ENCODE results near the gene UBE2QL1. TPM values are rescaled to one million over a fixed set of nuclear protein-coding genes. Genes with fewer than 3 reads are reported as not detected.
A peak's percentile ranks its signal among the peaks of the same experiment; 100 is the strongest.

Gene UBE2QL1
- total RNA-seq, 2 experiments from 2014 or later = not detected

DNA sequence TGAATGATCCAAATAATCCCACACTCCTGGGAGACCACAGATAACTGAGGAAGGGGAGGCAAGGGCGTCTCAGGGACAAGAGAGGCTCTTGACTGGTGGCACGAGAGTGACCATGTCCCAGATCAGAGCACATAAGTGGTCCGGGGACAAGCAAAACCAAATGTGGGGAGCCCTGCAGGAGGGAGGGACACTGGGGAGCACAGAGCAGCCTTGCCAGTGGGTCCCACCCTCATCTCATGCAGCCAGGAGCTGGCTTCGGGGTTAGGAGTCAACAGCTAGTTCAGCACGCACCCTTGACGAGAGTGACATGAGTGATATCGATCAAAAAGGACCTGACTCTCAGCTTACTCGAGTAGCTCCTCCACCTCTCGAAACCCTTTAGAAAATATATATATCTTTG is 16.5 kb upstream of the UBE2QL1 start:
- intact Hi-C loops (cut with micrococcal nuclease) = loop anchor here (10.0 kb wide), 1 partner anchor 137 kb away; no protein-coding TSS in a partner anchor
- Mint-ChIP-seq H3K27me3 (ENCODE audit: low read depth) (peaks cover 42% of the 10 kb centered on the region), H3K4me3 (no peak overlapping the region), H3K4me1 (ENCODE audit: low read depth) (no peaks in the 10 kb centered on the region), H3K9me3 (no peaks in the 10 kb centered on the region), H3K27ac (no peak overlapping the region), H3K36me3 (ENCODE audit: low read depth) (no peaks in the 10 kb centered on the region)
- CTCF ChIA-PET = no interaction called here
- DNase-seq = no peak

- intact Hi-C loops (cut with micrococcal nuclease) = loop anchor here (5.0 to 10.0 kb wide), 2 partner anchors 140 to 942 kb away; no protein-coding TSS in a partner anchor
- Mint-ChIP-seq H3K9me3 (no peaks in the 10 kb centered on the region), H3K27ac (no peak overlapping the region), H3K27me3 (ENCODE audit: low read depth) (peaks cover 42% of the 10 kb centered on the region), H3K4me1 (ENCODE audit: low read depth) (no peaks in the 10 kb centered on the region), H3K4me3 (no peak overlapping the region), H3K36me3 (ENCODE audit: low read depth) (no peaks in the 10 kb centered on the region)
- CTCF ChIA-PET = interaction anchor here (0.5 to 1.6 kb wide), 3 partner anchors 9 to 76 kb away, joined by 3 to 4 read pairs (median 3); no protein-coding TSS in a partner anchor
- DNase-seq = no peak
Observed at GRCh38 chr5:6434731-6435130, 13.9 kb upstream of the UBE2QL1 start.

GRCh38 chr5:6435356-6435755 is 13.3 kb upstream of the UBE2QL1 start:
- Mint-ChIP-seq H3K36me3 (ENCODE audit: low read depth) (no peaks in the 10 kb centered on the region), H3K9me3 (peaks cover 3% of the 10 kb centered on the region), H3K4me3 (no peak overlapping the region), H3K27ac (no peak overlapping the region), H3K4me1 (ENCODE audit: low read depth) (no peaks in the 10 kb centered on the region), H3K27me3 (ENCODE audit: low read depth) (peaks cover 41% of the 10 kb centered on the region)
- peak; percentile 28 for DNase-seq
- intact Hi-C loops (cut with micrococcal nuclease) = loop anchor here (5.0 to 10.0 kb wide), 2 partner anchors 141 to 943 kb away; no protein-coding TSS in a partner anchor
- CTCF ChIA-PET = interaction anchor here (0.7 to 1.6 kb wide), 3 partner anchors 10 to 493 kb away, joined by 3 to 4 read pairs (median 3); no protein-coding TSS in a partner anchor

DNA sequence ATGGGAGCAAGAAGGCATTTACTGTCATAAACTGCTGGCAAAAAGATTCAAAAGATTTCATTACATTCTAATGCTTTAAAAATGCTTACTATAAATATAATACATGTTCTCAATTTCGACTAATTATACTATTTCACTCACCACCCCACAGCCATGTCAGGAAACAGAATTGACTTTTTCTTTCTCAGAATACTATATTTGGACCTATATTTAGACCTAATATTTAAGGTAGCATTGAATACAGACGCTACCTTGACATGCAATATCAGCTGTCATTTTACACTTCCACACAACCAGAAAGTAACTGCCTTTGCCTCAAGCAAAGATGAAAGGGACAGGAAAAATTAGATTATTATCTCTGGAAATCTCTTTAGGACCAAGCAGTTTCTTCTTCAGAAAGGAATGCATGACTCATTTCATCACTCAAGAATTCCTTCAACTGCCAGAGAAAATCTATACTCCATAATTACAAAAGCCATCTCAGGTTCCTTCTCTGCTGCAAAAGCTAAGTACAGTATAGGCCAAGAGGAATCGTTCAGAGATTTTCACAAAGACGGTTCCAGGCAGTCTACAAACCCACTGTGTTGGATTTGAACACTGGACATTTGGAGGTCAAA is 11.8 kb upstream of the UBE2QL1 start:
- no peaks in the 10 kb centered on the region for H3K4me1 Mint-ChIP-seq (ENCODE audit: low read depth)
- intact Hi-C loops (cut with micrococcal nuclease) = loop anchor here (5.0 to 10.0 kb wide), 2 partner anchors 142 to 945 kb away; no protein-coding TSS in a partner anchor
- no peak for DNase-seq
- no peak overlapping the region for H3K4me3 Mint-ChIP-seq
- no peak overlapping the region for H3K27ac Mint-ChIP-seq
- CTCF ChIA-PET = no interaction called here
- H3K9me3 Mint-ChIP-seq = peaks cover 11% of the 10 kb centered on the region
- peaks cover 42% of the 10 kb centered on the region for H3K27me3 Mint-ChIP-seq (ENCODE audit: low read depth)
- no peaks in the 10 kb centered on the region for H3K36me3 Mint-ChIP-seq (ENCODE audit: low read depth)

- peaks cover 18% of the 10 kb centered on the region for H3K9me3 Mint-ChIP-seq
- intact Hi-C loops (cut with micrococcal nuclease) = loop anchor here (5.0 to 10.0 kb wide), 2 partner anchors 145 to 948 kb away; no protein-coding TSS in a partner anchor
- H3K4me1 Mint-ChIP-seq (ENCODE audit: low read depth) = no peaks in the 10 kb centered on the region
- no peak for DNase-seq
- CTCF ChIA-PET = interaction anchor here (1.6 kb wide), 1 partner anchor 394 kb away, joined by 4 read pairs; no protein-coding TSS in a partner anchor
- no peak overlapping the region for H3K4me3 Mint-ChIP-seq
- H3K36me3 Mint-ChIP-seq (ENCODE audit: low read depth) = peaks cover 2% of the 10 kb centered on the region
- peaks cover 40% of the 10 kb centered on the region for H3K27me3 Mint-ChIP-seq (ENCODE audit: low read depth)
- H3K27ac Mint-ChIP-seq = no peak overlapping the region
Observed at GRCh38 chr5:6439588-6440550, 8.8 kb upstream of the UBE2QL1 start.

GRCh38 chr5:6442333-6442732 is 6.3 kb upstream of the UBE2QL1 start:
- DNase-seq = no peak
- H3K27me3 Mint-ChIP-seq (ENCODE audit: low read depth) = peaks cover 38% of the 10 kb centered on the region
- peaks cover 18% of the 10 kb centered on the region for H3K9me3 Mint-ChIP-seq
- H3K36me3 Mint-ChIP-seq (ENCODE audit: low read depth) = peaks cover 2% of the 10 kb centered on the region
- no peaks in the 10 kb centered on the region for H3K4me1 Mint-ChIP-seq (ENCODE audit: low read depth)
- H3K4me3 Mint-ChIP-seq = no peak overlapping the region
- intact Hi-C loops (cut with micrococcal nuclease) = no loop called here
- H3K27ac Mint-ChIP-seq = no peak overlapping the region
- CTCF ChIA-PET = no interaction called here

DNA sequence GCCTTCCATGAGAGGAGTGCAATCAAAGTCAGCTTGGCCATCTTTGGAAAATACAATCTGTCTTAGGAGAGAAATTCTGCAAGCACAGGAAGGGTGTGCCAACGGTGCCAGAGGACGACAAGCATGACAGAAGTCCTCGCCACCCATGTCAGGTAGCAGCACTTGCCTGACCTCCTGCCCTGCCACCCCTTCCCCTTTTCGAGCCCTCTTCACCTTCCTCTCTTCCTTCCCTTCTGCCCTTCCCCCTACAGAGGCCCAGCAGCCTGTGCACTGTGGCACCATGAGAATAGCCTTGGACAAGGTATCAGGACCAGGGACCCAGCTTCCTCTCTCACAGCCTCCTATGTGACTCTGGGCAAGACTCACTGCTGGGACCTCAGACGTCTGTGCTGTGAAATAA is 5.3 kb upstream of the UBE2QL1 start:
- CTCF ChIA-PET = no interaction called here
- peaks cover 34% of the 10 kb centered on the region for H3K27me3 Mint-ChIP-seq (ENCODE audit: low read depth)

DNA sequence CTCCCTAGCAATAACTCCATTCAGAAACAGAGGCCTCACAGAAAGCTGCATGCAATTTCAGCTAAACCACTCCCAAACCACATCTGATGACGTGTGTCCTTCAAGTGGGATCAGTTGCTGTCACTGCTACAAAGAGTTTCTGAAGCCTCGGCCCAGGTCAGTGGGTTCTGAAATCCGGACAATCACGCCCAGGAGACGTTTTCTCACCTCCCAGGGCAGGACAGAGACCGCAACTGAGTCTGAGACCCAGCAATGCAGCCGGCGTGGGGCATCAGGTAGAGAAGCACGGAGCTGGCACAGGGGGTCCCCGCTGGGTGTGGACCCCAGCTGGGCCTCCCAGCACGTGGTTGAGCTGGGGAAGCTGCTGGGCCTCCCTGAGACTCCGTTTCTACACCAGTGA is 2.6 kb upstream of the UBE2QL1 start:
- H3K4me3 Mint-ChIP-seq = no peak overlapping the region
- peaks cover 12% of the 10 kb centered on the region for H3K4me1 Mint-ChIP-seq (ENCODE audit: low read depth)
- peaks cover 47% of the 10 kb centered on the region for H3K27me3 Mint-ChIP-seq (ENCODE audit: low read depth)
- H3K9me3 Mint-ChIP-seq = peaks cover 10% of the 10 kb centered on the region
- CTCF ChIA-PET = no interaction called here
- H3K27ac Mint-ChIP-seq = no peak overlapping the region
- intact Hi-C loops (cut with micrococcal nuclease) = no loop called here
- no peak for DNase-seq
- peaks cover 2% of the 10 kb centered on the region for H3K36me3 Mint-ChIP-seq (ENCODE audit: low read depth)

More for the DNA sequence above, 5.3 kb upstream of the UBE2QL1 start:
- Mint-ChIP-seq H3K27ac (no peak overlapping the region), H3K4me3 (no peak overlapping the region), H3K9me3 (peaks cover 18% of the 10 kb centered on the region), H3K4me1 (ENCODE audit: low read depth) (no peaks in the 10 kb centered on the region), H3K36me3 (ENCODE audit: low read depth) (peaks cover 2% of the 10 kb centered on the region)
- no peak for DNase-seq
- intact Hi-C loops (cut with micrococcal nuclease) = no loop called here

DNA sequence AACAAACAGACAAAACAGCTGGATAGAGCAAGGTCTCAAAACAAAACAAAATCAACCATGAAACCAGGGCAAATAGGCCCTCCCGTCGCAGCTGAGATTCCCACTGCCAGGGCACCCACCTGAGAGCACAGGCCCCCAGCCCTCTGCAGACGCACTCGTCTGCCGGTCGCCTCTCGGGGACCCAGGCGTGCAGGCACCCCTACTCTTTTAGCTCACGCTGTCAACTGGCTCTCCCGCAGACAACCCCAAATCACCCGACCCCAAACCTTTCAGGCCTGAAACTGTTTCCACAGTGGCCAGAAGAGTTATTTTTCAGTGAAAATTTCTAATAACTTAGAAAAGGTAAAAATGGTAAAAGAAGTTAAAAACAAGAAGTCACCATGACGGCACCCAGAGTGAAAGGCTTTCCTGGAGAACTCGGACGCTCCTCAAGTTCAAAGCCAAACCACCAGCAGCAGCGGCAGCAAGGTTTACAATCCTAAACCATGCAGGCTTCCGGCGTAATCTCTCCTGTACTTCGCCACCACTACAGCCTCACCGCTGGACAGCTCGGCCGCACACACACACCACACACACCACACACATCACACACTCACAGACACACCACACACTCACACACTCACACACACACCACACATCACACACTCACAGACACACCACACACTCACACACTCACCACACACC is 1.9 kb upstream of the UBE2QL1 start:
- Mint-ChIP-seq H3K36me3 (ENCODE audit: low read depth) (peaks cover 2% of the 10 kb centered on the region), H3K9me3 (peaks cover 8% of the 10 kb centered on the region), H3K4me3 (no peak overlapping the region), H3K27ac (no peak overlapping the region), H3K27me3 (ENCODE audit: low read depth) (peaks cover 46% of the 10 kb centered on the region), H3K4me1 (ENCODE audit: low read depth) (peaks cover 12% of the 10 kb centered on the region)
- CTCF ChIA-PET = no interaction called here
- no peak for DNase-seq
- intact Hi-C loops (cut with micrococcal nuclease) = no loop called here

DNA sequence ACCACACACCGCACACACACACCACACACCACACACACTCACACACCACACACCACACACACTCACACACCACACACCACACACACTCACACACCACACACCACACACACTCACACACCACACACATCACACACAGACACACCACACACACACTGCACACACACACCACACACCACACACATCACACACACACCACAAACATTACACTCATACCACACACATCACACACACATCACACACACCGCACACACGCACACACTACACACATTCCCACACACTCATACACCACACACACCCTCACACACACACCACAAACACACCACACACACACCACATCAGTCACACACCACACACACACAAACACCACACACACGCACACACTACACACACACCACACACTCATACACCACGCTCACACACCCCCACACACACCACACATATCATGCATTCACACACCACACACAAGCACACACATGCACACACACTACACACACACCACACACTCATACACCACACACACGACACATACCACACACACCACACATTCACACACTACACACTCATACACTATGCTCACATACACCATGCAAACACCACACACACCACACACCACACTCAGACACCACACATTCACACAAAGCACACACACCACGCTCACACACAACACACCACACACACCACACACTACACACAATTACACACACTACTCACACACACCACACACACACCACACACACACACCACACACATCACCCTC is 1.1 kb upstream of the UBE2QL1 start:
- intact Hi-C loops (cut with micrococcal nuclease) = no loop called here
- no peak overlapping the region for H3K4me3 Mint-ChIP-seq
- H3K4me1 Mint-ChIP-seq (ENCODE audit: low read depth) = peaks cover 12% of the 10 kb centered on the region
- peaks cover 5% of the 10 kb centered on the region for H3K9me3 Mint-ChIP-seq
- CTCF ChIA-PET = no interaction called here
- no peak overlapping the region for H3K27ac Mint-ChIP-seq
- peaks cover under 1% of the 10 kb centered on the region for H3K36me3 Mint-ChIP-seq (ENCODE audit: low read depth)
- H3K27me3 Mint-ChIP-seq (ENCODE audit: low read depth) = peaks cover 46% of the 10 kb centered on the region
- no peak for DNase-seq

GRCh38 chr5:6448141-6448491 is 543 bp upstream of the UBE2QL1 start:
- H3K4me3 Mint-ChIP-seq = no peak overlapping the region
- peaks cover 12% of the 10 kb centered on the region for H3K4me1 Mint-ChIP-seq (ENCODE audit: low read depth)
- no peak overlapping the region for H3K27ac Mint-ChIP-seq
- peaks cover 3% of the 10 kb centered on the region for H3K9me3 Mint-ChIP-seq
- H3K27me3 Mint-ChIP-seq (ENCODE audit: low read depth) = peaks cover 44% of the 10 kb centered on the region
- CTCF ChIA-PET = interaction anchor here (2.0 kb wide), 1 partner anchor 133 kb away, joined by 4 read pairs; no protein-coding TSS in a partner anchor
- no peaks in the 10 kb centered on the region for H3K36me3 Mint-ChIP-seq (ENCODE audit: low read depth)
- intact Hi-C loops (cut with micrococcal nuclease) = no loop called here
- no peak for DNase-seq

All from activated naive CD4-positive, alpha-beta T cell treated with anti-CD3 and anti-CD28 coated beads for 36 hours (primary cell).